SJCRH30 (cell line): Measurements from ENCODE around the gene ALLC. TPM values are rescaled to one million over a fixed set of nuclear protein-coding genes. Genes with fewer than 3 reads are reported as not detected.
"Not testable (repeated sequence)": the region's sequence is repeated elsewhere in the genome, so short reads cannot be mapped to it uniquely, and the experiment has no call there.

Experiments used
- DNase-seq, 2 experiments: peaks; one replicate each; pipeline ENCODE4 v3.0.0-alpha.2; 2015 to 2020
- H3K27ac ChIP-seq: fragments of 250-450 bp; sonication (Bioruptor Pico); 2 replicates; pipeline ENCODE4 v1.5.1; 2020; ENCODE audit warnings: mild to moderate bottlenecking, moderate library complexity
- H3K27me3 ChIP-seq: fragments of 250-450 bp; sonication (Bioruptor Pico); 2 replicates; pipeline ENCODE4 v1.5.1; 2020; ENCODE audit warnings: mild to moderate bottlenecking, moderate library complexity
- H3K36me3 ChIP-seq: fragments of 250-450 bp; sonication (Bioruptor Pico); 2 replicates; pipeline ENCODE4 v1.5.1; 2020; ENCODE audit warnings: mild to moderate bottlenecking, moderate library complexity
- H3K4me1 ChIP-seq: fragments of 250-450 bp; sonication (Bioruptor Pico); 2 replicates; pipeline ENCODE4 v1.5.1; 2020; ENCODE audit warnings: mild to moderate bottlenecking, moderate library complexity
- H3K4me3 ChIP-seq: fragments of 250-450 bp; sonication (Bioruptor Pico); 2 replicates; pipeline ENCODE4 v1.5.1; 2020; ENCODE audit warnings: mild to moderate bottlenecking, moderate library complexity
- H3K9me3 ChIP-seq: fragments of 250-450 bp; sonication (Bioruptor Pico); replicated peaks from 2 replicates; pipeline ENCODE4 v1.5.1; 2020; ENCODE audit warnings: mild to moderate bottlenecking, moderate library complexity
- total RNA-seq: library from RNA; depleted of rRNA; stranded (reverse); fragments of >200 nt; shearing (Covaris generic); gene quantifications from 2 replicates; pipeline ENCODE4 v1.2.3, GENCODE V29; 2014

ALLC gene
- total RNA-seq, 1 experiment from 2014 or later: not detected

- H3K4me3 ChIP-seq: no peak overlapping the region
- no peak overlapping the region for H3K27ac ChIP-seq
- peaks cover 5% of the 10 kb centered on the region; the same call in 1 of the 2 replicates for H3K4me1 ChIP-seq
- H3K36me3 ChIP-seq: no peaks in the 10 kb centered on the region
- H3K9me3 ChIP-seq: no peaks in the 10 kb centered on the region
- peak; percentile 50 to 61 for DNase-seq
- H3K27me3 ChIP-seq: no peaks in the 10 kb centered on the region; the same call in 1 of the 2 replicates
These were observed 24.7 kb upstream of the ALLC start for GRCh38 chr2:3633089-3633981.

- Histone ChIP-seq H3K36me3 (no peaks in the 10 kb centered on the region), H3K9me3 (no peaks in the 10 kb centered on the region), H3K4me3 (no peak overlapping the region), H3K27ac (no peak overlapping the region), H3K4me1 (peaks cover 5% of the 10 kb centered on the region; the same call in 1 of the 2 replicates), H3K27me3 (no peaks in the 10 kb centered on the region; the same call in 1 of the 2 replicates)
- no peak for DNase-seq
These were observed 23.9 kb upstream of the ALLC start for GRCh38 chr2:3633982-3634595.

- H3K27ac ChIP-seq: no peak overlapping the region
- DNase-seq: no peak
- H3K36me3 ChIP-seq: no peaks in the 10 kb centered on the region
- H3K27me3 ChIP-seq: no peaks in the 10 kb centered on the region; the same call in 1 of the 2 replicates
- H3K4me1 ChIP-seq: peaks cover 5% of the 10 kb centered on the region; the same call in 1 of the 2 replicates
- H3K4me3 ChIP-seq: no peak overlapping the region
- no peaks in the 10 kb centered on the region for H3K9me3 ChIP-seq
These were observed 23.3 kb upstream of the ALLC start for GRCh38 chr2:3634596-3635121.

- DNase-seq: no peak
- H3K27ac ChIP-seq: no peak overlapping the region
- no peaks in the 10 kb centered on the region for H3K9me3 ChIP-seq
- no peaks in the 10 kb centered on the region; the same call in 1 of the 2 replicates for H3K27me3 ChIP-seq
- H3K4me3 ChIP-seq: no peak overlapping the region
- peaks cover 5% of the 10 kb centered on the region; the same call in 1 of the 2 replicates for H3K4me1 ChIP-seq
- no peaks in the 10 kb centered on the region for H3K36me3 ChIP-seq
These were observed 22.6 kb upstream of the ALLC start for GRCh38 chr2:3635171-3635974.

GRCh38 chr2:3635975-3636327, 22.0 kb upstream of the ALLC start:
- not testable (repeated sequence) for H3K4me3 ChIP-seq, H3K27me3 ChIP-seq, DNase-seq, H3K36me3 ChIP-seq, H3K4me1 ChIP-seq, H3K27ac ChIP-seq, H3K9me3 ChIP-seq

- H3K4me3 ChIP-seq: no peak overlapping the region
- peaks cover 8% of the 10 kb centered on the region; the same call in 1 of the 2 replicates for H3K4me1 ChIP-seq
- H3K27ac ChIP-seq: no peak overlapping the region
- no peaks in the 10 kb centered on the region for H3K9me3 ChIP-seq
- no peaks in the 10 kb centered on the region for H3K36me3 ChIP-seq
- no peaks in the 10 kb centered on the region; the same call in 1 of the 2 replicates for H3K27me3 ChIP-seq
- no peak for DNase-seq
These were observed 21.3 kb upstream of the ALLC start for GRCh38 chr2:3636586-3637310.

- no peaks in the 10 kb centered on the region for H3K36me3 ChIP-seq
- no peaks in the 10 kb centered on the region for H3K9me3 ChIP-seq
- no peak overlapping the region for H3K27ac ChIP-seq
- no peaks in the 10 kb centered on the region; the same call in 1 of the 2 replicates for H3K27me3 ChIP-seq
- H3K4me1 ChIP-seq: peaks cover 9% of the 10 kb centered on the region; the same call in 1 of the 2 replicates
- DNase-seq: no peak
- no peak overlapping the region for H3K4me3 ChIP-seq
These were observed 20.7 kb upstream of the ALLC start for GRCh38 chr2:3637311-3637675.

GRCh38 chr2:3637692-3638455, 20.1 kb upstream of the ALLC start:
- H3K4me1 ChIP-seq: peaks cover 9% of the 10 kb centered on the region; the same call in 1 of the 2 replicates
- no peaks in the 10 kb centered on the region; the same call in 1 of the 2 replicates for H3K27me3 ChIP-seq
- H3K27ac ChIP-seq: no peak overlapping the region
- H3K36me3 ChIP-seq: no peaks in the 10 kb centered on the region
- no peaks in the 10 kb centered on the region for H3K9me3 ChIP-seq
- H3K4me3 ChIP-seq: no peak overlapping the region
- no peak for DNase-seq

- no peaks in the 10 kb centered on the region; the same call in 1 of the 2 replicates for H3K27me3 ChIP-seq
- no peak overlapping the region for H3K4me3 ChIP-seq
- peaks cover 4% of the 10 kb centered on the region; the same call in 1 of the 2 replicates for H3K4me1 ChIP-seq
- H3K27ac ChIP-seq: no peak overlapping the region
- no peaks in the 10 kb centered on the region for H3K36me3 ChIP-seq
- DNase-seq: no peak
- no peaks in the 10 kb centered on the region for H3K9me3 ChIP-seq
These were observed 19.6 kb upstream of the ALLC start for GRCh38 chr2:3638456-3638810.

GRCh38 chr2:3639015-3639630, 18.9 kb upstream of the ALLC start:
- Histone ChIP-seq H3K4me3 (no peak overlapping the region), H3K4me1 (peaks cover 4% of the 10 kb centered on the region; the same call in 1 of the 2 replicates), H3K27me3 (no peaks in the 10 kb centered on the region; the same call in 1 of the 2 replicates), H3K36me3 (no peaks in the 10 kb centered on the region), H3K9me3 (no peaks in the 10 kb centered on the region), H3K27ac (no peak overlapping the region)
- DNase-seq: no peak

- Histone ChIP-seq H3K4me3 (no peak overlapping the region), H3K9me3 (no peaks in the 10 kb centered on the region), H3K36me3 (no peaks in the 10 kb centered on the region), H3K27me3 (no peaks in the 10 kb centered on the region; the same call in 1 of the 2 replicates), H3K4me1 (peaks cover 4% of the 10 kb centered on the region; the same call in 1 of the 2 replicates), H3K27ac (no peak overlapping the region)
- DNase-seq: no peak
These were observed 18.3 kb upstream of the ALLC start for GRCh38 chr2:3639653-3640052.

- H3K4me1 ChIP-seq: peaks cover 4% of the 10 kb centered on the region; the same call in 1 of the 2 replicates
- no peak for DNase-seq
- no peak overlapping the region for H3K4me3 ChIP-seq
- no peaks in the 10 kb centered on the region for H3K9me3 ChIP-seq
- no peaks in the 10 kb centered on the region; the same call in 1 of the 2 replicates for H3K27me3 ChIP-seq
- no peak overlapping the region for H3K27ac ChIP-seq
- H3K36me3 ChIP-seq: no peaks in the 10 kb centered on the region
These were observed 16.8 kb upstream of the ALLC start for GRCh38 chr2:3641181-3641580.
